PFSK-1 (cell line): ENCODE data around the gene KIF20B.

Experiments used
- POLR2AphosphoS5 ChIP-seq: IDR thresholded peaks from 2 replicates; pipeline ENCODE4 v1.6.1; 2012; ENCODE audit warnings: low read depth, mild to moderate bottlenecking, control low read depth, low read length, moderate library complexity
- TF ChIP-seq, protein P1 (sequence below), 2 experiments: IDR thresholded peaks; 2 replicates each; pipeline versions ENCODE4 v1.6.1 to v1.8.0; 2011 to 2012; ENCODE audit warnings: low read depth in 2 of 2, low read length in 2 of 2, control low read depth in 1 of 2, inconsistent platforms in 1 of 2, mild to moderate bottlenecking in 1 of 2, moderate library complexity in 1 of 2; ENCODE audit not compliant: insufficient read depth in 1 of 2

DNA sequence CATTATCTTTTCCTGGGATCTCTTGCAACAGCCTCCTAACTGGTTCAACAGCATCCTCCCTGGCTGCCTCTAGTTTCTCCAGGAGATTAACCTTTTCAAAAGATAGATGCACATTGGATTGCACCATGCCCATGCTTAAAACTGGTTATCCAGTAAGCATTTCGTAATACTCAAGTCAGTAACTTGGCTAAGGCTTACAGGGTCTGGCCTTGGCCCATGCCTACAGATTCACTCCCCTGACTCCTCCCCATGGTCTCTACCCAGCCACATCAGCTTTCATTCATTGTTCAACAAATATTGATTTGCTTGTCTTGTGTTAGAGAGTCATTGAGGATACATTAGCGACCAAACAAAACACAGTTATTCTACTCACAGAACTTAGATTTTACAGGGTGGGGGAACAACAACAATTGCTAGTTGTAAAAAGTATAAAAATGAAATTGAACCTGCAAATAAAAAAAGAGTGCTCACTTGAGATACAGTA, 1.8 kb upstream of the KIF20B start:
- no peak for TF ChIP-seq POLR2AphosphoS5
- TF ChIP-seq, protein P1, sequence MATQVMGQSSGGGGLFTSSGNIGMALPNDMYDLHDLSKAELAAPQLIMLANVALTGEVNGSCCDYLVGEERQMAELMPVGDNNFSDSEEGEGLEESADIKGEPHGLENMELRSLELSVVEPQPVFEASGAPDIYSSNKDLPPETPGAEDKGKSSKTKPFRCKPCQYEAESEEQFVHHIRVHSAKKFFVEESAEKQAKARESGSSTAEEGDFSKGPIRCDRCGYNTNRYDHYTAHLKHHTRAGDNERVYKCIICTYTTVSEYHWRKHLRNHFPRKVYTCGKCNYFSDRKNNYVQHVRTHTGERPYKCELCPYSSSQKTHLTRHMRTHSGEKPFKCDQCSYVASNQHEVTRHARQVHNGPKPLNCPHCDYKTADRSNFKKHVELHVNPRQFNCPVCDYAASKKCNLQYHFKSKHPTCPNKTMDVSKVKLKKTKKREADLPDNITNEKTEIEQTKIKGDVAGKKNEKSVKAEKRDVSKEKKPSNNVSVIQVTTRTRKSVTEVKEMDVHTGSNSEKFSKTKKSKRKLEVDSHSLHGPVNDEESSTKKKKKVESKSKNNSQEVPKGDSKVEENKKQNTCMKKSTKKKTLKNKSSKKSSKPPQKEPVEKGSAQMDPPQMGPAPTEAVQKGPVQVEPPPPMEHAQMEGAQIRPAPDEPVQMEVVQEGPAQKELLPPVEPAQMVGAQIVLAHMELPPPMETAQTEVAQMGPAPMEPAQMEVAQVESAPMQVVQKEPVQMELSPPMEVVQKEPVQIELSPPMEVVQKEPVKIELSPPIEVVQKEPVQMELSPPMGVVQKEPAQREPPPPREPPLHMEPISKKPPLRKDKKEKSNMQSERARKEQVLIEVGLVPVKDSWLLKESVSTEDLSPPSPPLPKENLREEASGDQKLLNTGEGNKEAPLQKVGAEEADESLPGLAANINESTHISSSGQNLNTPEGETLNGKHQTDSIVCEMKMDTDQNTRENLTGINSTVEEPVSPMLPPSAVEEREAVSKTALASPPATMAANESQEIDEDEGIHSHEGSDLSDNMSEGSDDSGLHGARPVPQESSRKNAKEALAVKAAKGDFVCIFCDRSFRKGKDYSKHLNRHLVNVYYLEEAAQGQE (IDR thresholded peaks at IDR 0.05; ENCODE audit: insufficient read depth in 1 of 2, low read depth in 2 of 2, low read length in 2 of 2), result no peak
